Measurements from ENCODE around the gene SPRN.
A peak's percentile ranks its signal among the peaks of the same experiment; 100 is the strongest.
"Not testable (repeated sequence)": the region's sequence is repeated elsewhere in the genome, so short reads cannot be mapped to it uniquely, and the experiment has no call there.

SPRN gene

GRCh38 chr10:133442191-133442966 is 18.0 kb upstream of the SPRN start:
- TF ChIP-seq, protein P1, sequence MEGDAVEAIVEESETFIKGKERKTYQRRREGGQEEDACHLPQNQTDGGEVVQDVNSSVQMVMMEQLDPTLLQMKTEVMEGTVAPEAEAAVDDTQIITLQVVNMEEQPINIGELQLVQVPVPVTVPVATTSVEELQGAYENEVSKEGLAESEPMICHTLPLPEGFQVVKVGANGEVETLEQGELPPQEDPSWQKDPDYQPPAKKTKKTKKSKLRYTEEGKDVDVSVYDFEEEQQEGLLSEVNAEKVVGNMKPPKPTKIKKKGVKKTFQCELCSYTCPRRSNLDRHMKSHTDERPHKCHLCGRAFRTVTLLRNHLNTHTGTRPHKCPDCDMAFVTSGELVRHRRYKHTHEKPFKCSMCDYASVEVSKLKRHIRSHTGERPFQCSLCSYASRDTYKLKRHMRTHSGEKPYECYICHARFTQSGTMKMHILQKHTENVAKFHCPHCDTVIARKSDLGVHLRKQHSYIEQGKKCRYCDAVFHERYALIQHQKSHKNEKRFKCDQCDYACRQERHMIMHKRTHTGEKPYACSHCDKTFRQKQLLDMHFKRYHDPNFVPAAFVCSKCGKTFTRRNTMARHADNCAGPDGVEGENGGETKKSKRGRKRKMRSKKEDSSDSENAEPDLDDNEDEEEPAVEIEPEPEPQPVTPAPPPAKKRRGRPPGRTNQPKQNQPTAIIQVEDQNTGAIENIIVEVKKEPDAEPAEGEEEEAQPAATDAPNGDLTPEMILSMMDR (IDR thresholded peaks at IDR 0.05; ENCODE audit: low read depth, low read length) = no peak
- H3K4me3 ChIP-seq (ENCODE audit: low read depth, low read length) = no peak overlapping the region
- no peaks in the 10 kb centered on the region for H3K36me3 ChIP-seq
- H3K27me3 ChIP-seq (ENCODE audit: insufficient read depth, low read depth, severe bottlenecking) = no peaks in the 10 kb centered on the region
- H3K9me3 ChIP-seq (ENCODE audit: severe bottlenecking) = peaks cover 11% of the 10 kb centered on the region
- DNase-seq = no peak
- no peak overlapping the region for H3K27ac ChIP-seq

- Histone ChIP-seq H3K27me3 (ENCODE audit: insufficient read depth, low read depth, severe bottlenecking) (no peaks in the 10 kb centered on the region), H3K4me3 (ENCODE audit: low read depth, low read length) (no peak overlapping the region), H3K9me3 (ENCODE audit: severe bottlenecking) (peaks cover 6% of the 10 kb centered on the region), H3K36me3 (no peaks in the 10 kb centered on the region), H3K27ac (no peak overlapping the region)
- TF ChIP-seq, protein P1 (IDR thresholded peaks at IDR 0.05; ENCODE audit: low read depth, low read length) = no peak
- DNase-seq = peak; percentile 3
These were observed 17.4 kb upstream of the SPRN start for GRCh38 chr10:133441780-133442179.

GRCh38 chr10:133441356-133441755 is 16.9 kb upstream of the SPRN start:
- DNase-seq; H3K4me3 ChIP-seq (ENCODE audit: low read depth, low read length); H3K27ac ChIP-seq; H3K36me3 ChIP-seq; H3K9me3 ChIP-seq (ENCODE audit: severe bottlenecking); H3K27me3 ChIP-seq (ENCODE audit: insufficient read depth, low read depth, severe bottlenecking): not testable (repeated sequence)

GRCh38 chr10:133440633-133441285 is 16.3 kb upstream of the SPRN start:
- Histone ChIP-seq H3K36me3 (no peaks in the 10 kb centered on the region), H3K27ac (no peak overlapping the region), H3K27me3 (ENCODE audit: insufficient read depth, low read depth, severe bottlenecking) (no peaks in the 10 kb centered on the region), H3K4me3 (ENCODE audit: low read depth, low read length) (no peak overlapping the region), H3K9me3 (ENCODE audit: severe bottlenecking) (peaks cover 3% of the 10 kb centered on the region)
- no peak for DNase-seq
- TF ChIP-seq, protein P1 (IDR thresholded peaks at IDR 0.05; ENCODE audit: low read depth, low read length) = no peak

- DNase-seq = peak; percentile 7
- Histone ChIP-seq H3K4me3 (ENCODE audit: low read depth, low read length) (no peak overlapping the region), H3K36me3 (no peaks in the 10 kb centered on the region), H3K27me3 (ENCODE audit: insufficient read depth, low read depth, severe bottlenecking) (no peaks in the 10 kb centered on the region), H3K27ac (no peak overlapping the region), H3K9me3 (ENCODE audit: severe bottlenecking) (no peaks in the 10 kb centered on the region)
- TF ChIP-seq, protein P1 (IDR thresholded peaks at IDR 0.05; ENCODE audit: low read depth, low read length) = no peak
These were observed 15.4 kb upstream of the SPRN start for GRCh38 chr10:133439517-133440461.
